ELF-1 (cell line): ENCODE measurements around the gene UBTD1.
"Not testable (repeated sequence)": the region's sequence is repeated elsewhere in the genome, so short reads cannot be mapped to it uniquely, and the experiment has no call there.

Experiments used
- DNase-seq: peaks from one replicate; pipeline ENCODE4 v3.0.0-alpha.2; 2016; ENCODE audit warnings: low read depth, low spot score

UBTD1 gene

GRCh38 chr10:97563337-97563736, 64.6 kb downstream of the UBTD1 start:
- DNase-seq = no peak

GRCh38 chr10:97564776-97565175, 66.1 kb downstream of the UBTD1 start:
- no peak for DNase-seq

GRCh38 chr10:97566336-97566996, 67.7 kb downstream of the UBTD1 start:
- no peak for DNase-seq

- DNase-seq = no peak
Observed at GRCh38 chr10:97567891-97568290, 69.2 kb downstream of the UBTD1 start.

- DNase-seq = no peak
Observed at GRCh38 chr10:97570146-97570788, 71.5 kb downstream of the UBTD1 start.

- no peak for DNase-seq
Observed at GRCh38 chr10:97570789-97571471, 72.2 kb downstream of the UBTD1 start.

GRCh38 chr10:97571622-97572021, 72.9 kb downstream of the UBTD1 start:
- peak; percentile 56 for DNase-seq

GRCh38 chr10:97572214-97572989, 73.7 kb downstream of the UBTD1 start, which contains the start of gene ANKRD2:
Gene ANKRD2 (plus strand): TSS chr10:97572779. CDS start chr10:97572789, 10 bp downstream.
- DNase-seq = peak; percentile 88

- no peak for DNase-seq
Observed at GRCh38 chr10:97573021-97573420, 74.3 kb downstream of the UBTD1 start.

GRCh38 chr10:97573672-97574071, 74.9 kb downstream of the UBTD1 start:
- DNase-seq = no peak

GRCh38 chr10:97574374-97575126, 75.8 kb downstream of the UBTD1 start:
- peak; percentile 85 for DNase-seq

- DNase-seq = no peak
Observed at GRCh38 chr10:97575127-97575668, 76.5 kb downstream of the UBTD1 start.

- not testable (repeated sequence) for DNase-seq
Observed at GRCh38 chr10:97576487-97576886, 77.8 kb downstream of the UBTD1 start.

- no peak for DNase-seq
Observed at GRCh38 chr10:97577701-97578100, 79.0 kb downstream of the UBTD1 start.

- DNase-seq = no peak
Observed at GRCh38 chr10:97578171-97578844, 79.6 kb downstream of the UBTD1 start.

GRCh38 chr10:97580421-97581367, 82.0 kb downstream of the UBTD1 start:
- DNase-seq = no peak

- DNase-seq = no peak
Observed at GRCh38 chr10:97582169-97582568, 83.4 kb downstream of the UBTD1 start.

- DNase-seq = no peak
Observed at GRCh38 chr10:97583476-97583875, 84.8 kb downstream of the UBTD1 start.
